SK-N-SH treated with all-trans-retinoic acid at 6 μM for 48 hours (cell line): Measurements from ENCODE around the gene DHX58.

Experiments
- ARNTL ChIP-seq: fragments of 450-650 bp; formaldehyde crosslinking; IDR thresholded peaks from 2 replicates; pipeline ENCODE4 v1.5.0; 2020; ENCODE audit warnings: low read depth, mild to moderate bottlenecking, moderate library complexity, borderline replicate concordance
- BACH2 ChIP-seq: fragments of 250-450 bp; sonication (Bioruptor Pico); IDR thresholded peaks from 2 replicates; pipeline ENCODE4 v1.9.0; 2021; ENCODE audit warnings: mild to moderate bottlenecking, borderline replicate concordance
- CREB5 ChIP-seq: fragments of 250-450 bp; sonication (Bioruptor Pico); IDR thresholded peaks from 2 replicates; pipeline ENCODE4 v1.5.1; 2020; ENCODE audit warnings: low read depth, mild to moderate bottlenecking, moderate library complexity
- CSDC2 ChIP-seq: fragments of 250-450 bp; sonication (Bioruptor Pico); IDR thresholded peaks from 2 replicates; pipeline ENCODE4 v1.5.0; 2020; ENCODE audit warnings: mild to moderate bottlenecking, moderate library complexity
- CSRNP3 ChIP-seq: fragments of 250-450 bp; sonication (Bioruptor Pico); IDR thresholded peaks from 2 replicates; pipeline ENCODE4 v1.5.1; 2021; ENCODE audit warnings: mild to moderate bottlenecking, moderate library complexity
- ISL1 ChIP-seq: fragments of 250-450 bp; sonication (Bioruptor Pico); IDR thresholded peaks from 2 replicates; pipeline ENCODE4 v2.1.2; 2022; ENCODE audit warnings: mild to moderate bottlenecking, moderate library complexity
- PATZ1 ChIP-seq: fragments of 250-450 bp; sonication (Bioruptor Pico); IDR thresholded peaks from 2 replicates; pipeline ENCODE4 v1.8.0; 2020; ENCODE audit warnings: mild to moderate bottlenecking, moderate library complexity, borderline replicate concordance
- POU6F1 ChIP-seq: fragments of 250-450 bp; sonication (Bioruptor Pico); IDR thresholded peaks from 2 replicates; pipeline ENCODE4 v1.8.0; 2021; ENCODE audit warnings: low read depth, mild to moderate bottlenecking, moderate library complexity, borderline replicate concordance
- PPARA ChIP-seq: fragments of 250-450 bp; sonication (Bioruptor Pico); IDR thresholded peaks from 2 replicates; pipeline ENCODE4 v1.5.0; 2020; ENCODE audit warnings: mild to moderate bottlenecking, borderline replicate concordance
- RARB ChIP-seq: fragments of 250-450 bp; sonication (Bioruptor Pico); IDR thresholded peaks from 2 replicates; pipeline ENCODE4 v1.8.0; 2021; ENCODE audit warnings: mild to moderate bottlenecking, moderate library complexity
- TCF4 ChIP-seq: fragments of 250-450 bp; sonication (Bioruptor Pico); IDR thresholded peaks from 2 replicates; pipeline ENCODE4 v1.8.0; 2021; ENCODE audit warnings: mild to moderate bottlenecking, moderate library complexity, borderline replicate concordance
- ZFP3 ChIP-seq: fragments of 250-450 bp; sonication (Bioruptor Pico); IDR thresholded peaks from 2 replicates; pipeline ENCODE4 v1.5.0; 2020; ENCODE audit warnings: mild to moderate bottlenecking, moderate library complexity
- ZFP30 ChIP-seq: fragments of 450-650 bp; formaldehyde crosslinking; IDR thresholded peaks from 2 replicates; pipeline ENCODE4 v1.5.0; 2022; ENCODE audit warnings: mild to moderate bottlenecking, moderate library complexity
- ZNF8 ChIP-seq: fragments of 450-650 bp; formaldehyde crosslinking; IDR thresholded peaks from 2 replicates; pipeline ENCODE4 v1.5.0; 2020; ENCODE audit warnings: mild to moderate bottlenecking, moderate library complexity

- no peak for TF ChIP-seq ISL1
- no peak for TF ChIP-seq ARNTL (CRISPR knock-in tag)
- TF ChIP-seq POU6F1 (CRISPR knock-in tag) = no peak
- TF ChIP-seq ZNF8 (CRISPR knock-in tag) = no peak
- TF ChIP-seq PATZ1 (CRISPR knock-in tag) = no peak
- no peak for TF ChIP-seq ZFP30 (CRISPR knock-in tag)
- no peak for TF ChIP-seq CSDC2
- TF ChIP-seq RARB = no peak
- no peak for TF ChIP-seq PPARA (CRISPR knock-in tag)
- TF ChIP-seq ZFP3 (CRISPR knock-in tag) = no peak
- TF ChIP-seq BACH2 (CRISPR knock-in tag) = no peak
- TF ChIP-seq CSRNP3 = no peak
- no peak for TF ChIP-seq CREB5
- no peak for TF ChIP-seq TCF4 (CRISPR knock-in tag)
Measured at GRCh38 chr17:42078396-42079043, 34.0 kb downstream of the DHX58 start.
